H1 (cell line): ENCODE data around the gene KCNH8. TPM values are rescaled to one million over a fixed set of nuclear protein-coding genes. Genes with fewer than 3 reads are reported as not detected.

Experiments used
- CTCF ChIA-PET: fragments of 300-600 bp; sonication (Branson Sonifier 250); formaldehyde crosslinking; loops from one replicate; lab custom pipeline; 2021; ENCODE audit not compliant: partially characterized antibody; lab: Charles Lee
- POLR2A ChIA-PET: fragments of 300-600 bp; sonication (Branson Sonifier 250); formaldehyde crosslinking; loops from one replicate; lab custom pipeline; 2021; ENCODE audit warnings: inconsistent platforms; ENCODE audit not compliant: partially characterized antibody; lab: Charles Lee
- DNase-seq, 2 experiments: peaks; one replicate each; pipeline versions ENCODE4 v3.0.0 to v3.0.0-alpha.2; 2010 to 2022; ENCODE audit warnings: low spot score in 2 of 2, low read depth in 1 of 2, mixed read lengths in 1 of 2
- FAIRE-seq: peaks from 2 replicates; lab custom pipeline; 2011; peaks lifted over from hg19 to GRCh38; lab: Jason Lieb, UNC
- H2AFZ ChIP-seq: 2 replicates; pipeline ENCODE4 v1.8.1; 2012; ENCODE audit warnings: low read length, inconsistent platforms
- H2AK5ac ChIP-seq: 2 replicates; pipeline ENCODE4 v1.6.1; 2013; ENCODE audit warnings: low read depth, low read length
- H2BK120ac ChIP-seq: replicated peaks from 2 replicates; pipeline ENCODE3; 2013; ENCODE audit warnings: low read depth, low read length, inconsistent platforms
- H2BK12ac ChIP-seq: 2 replicates; pipeline ENCODE4 v1.6.1; 2013; ENCODE audit warnings: low read depth, low read length
- H2BK15ac ChIP-seq: 2 replicates; pipeline ENCODE4 v1.6.1; 2013; ENCODE audit warnings: low read length
- H2BK20ac ChIP-seq: 2 replicates; pipeline ENCODE4 v1.6.1; 2013; ENCODE audit warnings: low read length
- H2BK5ac ChIP-seq: 2 replicates; pipeline ENCODE4 v1.6.1; 2013; ENCODE audit warnings: low read depth, low read length
- H3K14ac ChIP-seq: 2 replicates; pipeline ENCODE4 v1.6.1; 2013; ENCODE audit warnings: inconsistent platforms; ENCODE audit not compliant: insufficient read length
- H3K18ac ChIP-seq: 2 replicates; pipeline ENCODE4 v1.6.1; 2013; ENCODE audit warnings: low read length; ENCODE audit errors: extremely low read depth
- H3K23ac ChIP-seq: 2 replicates; pipeline ENCODE4 v1.6.1; 2013; ENCODE audit warnings: inconsistent platforms; ENCODE audit not compliant: insufficient read length
- H3K23me2 ChIP-seq: 2 replicates; pipeline ENCODE4 v1.6.1; 2013; ENCODE audit warnings: low read depth, low read length
- H3K27ac ChIP-seq: 2 replicates; pipeline ENCODE4 v1.6.1; 2011; ENCODE audit warnings: low read depth, low read length, inconsistent platforms
- H3K27me3 ChIP-seq, 4 experiments: replicated peaks in 1 of 4; 1 replicate in 1 of 4; 2 replicates in 3 of 4; pipeline versions ENCODE4 v1.6.1 to v1.8.1; 2011 to 2013; ENCODE audit warnings: low read length in 3 of 4, mild to moderate bottlenecking in 3 of 4, inconsistent platforms in 2 of 4, mixed read lengths in 2 of 4, moderate library complexity in 1 of 4; ENCODE audit not compliant: control insufficient read depth in 3 of 4, insufficient read depth in 3 of 4; ENCODE audit errors: extremely low read depth in 1 of 4
- H3K36me3 ChIP-seq, 4 experiments: 2 replicates each; pipeline versions ENCODE4 v1.6.1 to v1.8.1; 2011 to 2013; ENCODE audit warnings: mild to moderate bottlenecking in 4 of 4, low read length in 3 of 4, moderate library complexity in 2 of 4, control low read depth in 1 of 4, inconsistent platforms in 1 of 4; ENCODE audit not compliant: insufficient read depth in 4 of 4, control insufficient read depth in 2 of 4
- H3K4ac ChIP-seq: replicated peaks from 2 replicates; pipeline ENCODE3; 2013; ENCODE audit warnings: low read length, low read depth, mixed read lengths, inconsistent platforms; ENCODE audit not compliant: insufficient read length
- H3K4me1 ChIP-seq, 4 experiments: replicated peaks in 1 of 4; 1 replicate in 1 of 4; 2 replicates in 3 of 4; pipeline versions ENCODE4 v1.6.1 to v1.8.1; 2011 to 2013; ENCODE audit warnings: low read length in 3 of 4, inconsistent platforms in 2 of 4, mixed read lengths in 1 of 4; ENCODE audit not compliant: insufficient read depth in 4 of 4, control insufficient read depth in 3 of 4
- H3K4me2 ChIP-seq, 2 experiments: 2 replicates each; pipeline versions ENCODE4 v1.6.1 to v1.8.1; 2011 to 2013; ENCODE audit warnings: low read depth in 2 of 2, low read length in 2 of 2, control low read depth in 1 of 2, inconsistent platforms in 1 of 2, mild to moderate bottlenecking in 1 of 2; ENCODE audit not compliant: insufficient read depth in 1 of 2
- H3K4me3 ChIP-seq, 4 experiments: fragments of 200-600, 300-600 bp in 1 of 4; sonication (generic), shearing (Covaris generic), sonication (Bioruptor Twin) in 1 of 4; 2 replicates each; pipeline versions ENCODE4 v1.5.1 to v1.8.1; 2011 to 2016; ENCODE audit warnings: low read length in 4 of 4, low read depth in 3 of 4, control low read depth in 2 of 4, inconsistent platforms in 2 of 4, mild to moderate bottlenecking in 2 of 4, mixed read lengths in 1 of 4, moderate library complexity in 1 of 4; ENCODE audit not compliant: insufficient read depth in 2 of 4; ENCODE audit errors: extremely low read depth in 1 of 4
- H3K56ac ChIP-seq: replicated peaks from 2 replicates; pipeline ENCODE3; 2013; ENCODE audit warnings: low read depth, mild to moderate bottlenecking, mixed read lengths, low read length, inconsistent platforms; ENCODE audit not compliant: insufficient read length
- H3K79me1 ChIP-seq: 2 replicates; pipeline ENCODE4 v1.6.1; 2013; ENCODE audit warnings: low read depth, low read length, control low read depth
- H3K79me2 ChIP-seq, 2 experiments: 2 replicates each; pipeline versions ENCODE4 v1.6.1 to v1.8.1; 2012 to 2013; ENCODE audit warnings: low read length in 2 of 2, mild to moderate bottlenecking in 2 of 2, inconsistent platforms in 1 of 2; ENCODE audit not compliant: insufficient read depth in 2 of 2, control insufficient read depth in 1 of 2
- H3K9ac ChIP-seq, 4 experiments: replicated peaks in 1 of 4; 1 replicate in 1 of 4; 2 replicates in 3 of 4; pipeline versions ENCODE4 v1.6.1 to v1.8.1; 2011 to 2013; ENCODE audit warnings: low read depth in 3 of 4, low read length in 3 of 4, control low read depth in 2 of 4, mild to moderate bottlenecking in 2 of 4, moderate library complexity in 2 of 4, inconsistent platforms in 1 of 4; ENCODE audit errors: extremely low read depth in 1 of 4
- H3K9me3 ChIP-seq, 2 experiments: 2 replicates each; pipeline versions ENCODE4 v1.6.1 to v1.8.1; 2012 to 2013; ENCODE audit warnings: mild to moderate bottlenecking in 2 of 2, moderate library complexity in 2 of 2, control low read depth in 1 of 2, inconsistent platforms in 1 of 2, low read depth in 1 of 2, low read length in 1 of 2, mixed read lengths in 1 of 2; ENCODE audit not compliant: insufficient read depth in 2 of 2
- H4K20me1 ChIP-seq, 2 experiments: replicated peaks in 1 of 2; 2 replicates each; pipeline versions ENCODE3 to v1.8.1; 2011 to 2013; ENCODE audit warnings: inconsistent platforms in 2 of 2, low read length in 2 of 2, mild to moderate bottlenecking in 1 of 2; ENCODE audit not compliant: insufficient read depth in 2 of 2, control insufficient read depth in 1 of 2
- H4K5ac ChIP-seq: 2 replicates; pipeline ENCODE4 v1.6.1; 2013; ENCODE audit warnings: low read length, low read depth, mixed read lengths, inconsistent platforms; ENCODE audit not compliant: insufficient read length
- H4K8ac ChIP-seq: 2 replicates; pipeline ENCODE4 v1.8.0; 2013; ENCODE audit warnings: mild to moderate bottlenecking, moderate library complexity, low read length, inconsistent platforms; ENCODE audit not compliant: insufficient read depth; ENCODE audit errors: extremely low read depth
- H4K91ac ChIP-seq: replicated peaks from 2 replicates; pipeline ENCODE3; 2013; ENCODE audit warnings: low read length, mixed read lengths, inconsistent platforms; ENCODE audit not compliant: insufficient read length
- ATF3 ChIP-seq: IDR thresholded peaks from 2 replicates; pipeline ENCODE4 v1.6.1; 2011; ENCODE audit warnings: low read depth, mild to moderate bottlenecking, low read length; ENCODE audit not compliant: insufficient read depth
- CBX8 ChIP-seq: fragments of 300-800, 300-1000 bp; sonication (generic); IDR thresholded peaks from 2 replicates; pipeline ENCODE4 v1.7.1; 2016; ENCODE audit warnings: low read depth, low read length, borderline replicate concordance
- EP300 ChIP-seq, 2 experiments: IDR thresholded peaks; 1 replicate in 1 of 2; 2 replicates in 1 of 2; pipeline ENCODE4 v1.6.1; 2011 to 2012; ENCODE audit warnings: low read depth in 2 of 2, low read length in 2 of 2, mild to moderate bottlenecking in 2 of 2, borderline replicate concordance in 1 of 2, inconsistent platforms in 1 of 2, moderate library complexity in 1 of 2
- FOSL1 ChIP-seq: IDR thresholded peaks from 2 replicates; pipeline ENCODE4 v1.6.1; 2011; ENCODE audit warnings: mild to moderate bottlenecking, low read depth, low read length, moderate library complexity; ENCODE audit not compliant: insufficient read depth
- MAX ChIP-seq: IDR thresholded peaks from 2 replicates; pipeline ENCODE4 v1.6.1; 2012; ENCODE audit warnings: inconsistent platforms
- NRF1 ChIP-seq: IDR thresholded peaks from 2 replicates; pipeline ENCODE4 v1.6.1; 2011; ENCODE audit warnings: mild to moderate bottlenecking, low read depth, low read length, improper control_type of control experiment
- SIRT6 ChIP-seq: IDR thresholded peaks from one replicate; pipeline ENCODE4 v1.7.1; 2012; ENCODE audit warnings: low read length, inconsistent platforms
- SUZ12 ChIP-seq: fragments of 200-600 bp; sonication (generic); IDR thresholded peaks from 2 replicates; pipeline ENCODE4 v1.6.1; 2012; ENCODE audit warnings: mild to moderate bottlenecking, inconsistent platforms, low read length, moderate library complexity, mixed read lengths
- TAF1 ChIP-seq: IDR thresholded peaks from 2 replicates; pipeline ENCODE4 v1.6.1; 2011; ENCODE audit warnings: mild to moderate bottlenecking, low read depth, low read length
- YY1 ChIP-seq: IDR thresholded peaks from 2 replicates; pipeline ENCODE4 v1.6.1; 2011; ENCODE audit warnings: low read depth, mild to moderate bottlenecking, low read length
- WGBS, 2 experiments: shearing (Covaris generic) in 1 of 2; methylation state at CpG; one replicate each; pipeline versions ENCODE4 v1.1.6 to v1.1.7; 2013 to 2015; ENCODE audit warnings: low lambda C conversion rate in 2 of 2, mixed read lengths in 2 of 2, inconsistent platforms in 1 of 2, low coverage in 1 of 2, missing lambda C conversion rate in 1 of 2; ENCODE audit not compliant: insufficient replicate concordance in 2 of 2, insufficient coverage in 1 of 2, insufficient read length in 1 of 2; ENCODE audit errors: extremely low coverage in 1 of 2, missing lambda C conversion rate in 1 of 2; 5-methylcytosine and 5-hydroxymethylcytosine counted together
- polyA plus RNA-seq, 7 experiments: library from polyadenylated mRNA; depleted of rRNA in 3 of 7; stranded (reverse) in 5 of 7; unstranded in 2 of 7; fragments of >200 nt in 5 of 7; fragments of 200-250 nt in 2 of 7; gene quantifications; 1 replicate in 5 of 7; 2 replicates in 1 of 7; 4 replicates in 1 of 7; pipeline versions ENCODE4 v1.2.1 to v1.2.3, GENCODE V29; 2011 to 2013; ENCODE audit warnings: missing spikeins in 2 of 7, mixed read lengths in 2 of 7
- total RNA-seq: library from RNA; stranded (reverse); fragmentation: NEBNext Ultra II Directional; extraction: Animal tissue kit (Norgen Biotek cat#: 25700); gene quantifications from 2 replicates; pipeline ENCODE4 v1.2.1, GENCODE V29; 2021

KCNH8 gene
- total and polyA plus RNA-seq, 2 of the 8 experiments (the other 6 are each of a cell fraction or from before 2014, with no cell fraction given): 2.2 to 2.4 TPM

GRCh38 chr3:19436746-19437145 lies 288.4 kb downstream of the KCNH8 start:
- H3K27me3 ChIP-seq: no peaks in the 10 kb centered on the region
- POLR2A ChIA-PET: no interaction called here
- H3K4ac ChIP-seq: no peak overlapping the region
- H2BK15ac ChIP-seq: no peak overlapping the region
- H2BK120ac ChIP-seq: no peak overlapping the region
- no peak for DNase-seq
- H3K4me2 ChIP-seq: no peak overlapping the region
- no peaks in the 10 kb centered on the region; a peak in 1 of 7 replicates for H3K4me1 ChIP-seq
- no peak overlapping the region for H2BK5ac ChIP-seq
- no peak overlapping the region for H2BK12ac ChIP-seq
- no peaks in the 10 kb centered on the region for H3K36me3 ChIP-seq
- H4K5ac ChIP-seq: no peak overlapping the region
- no peaks in the 10 kb centered on the region for H3K79me1 ChIP-seq
- H4K91ac ChIP-seq: no peak overlapping the region
- no peak overlapping the region for H3K56ac ChIP-seq
- H3K27ac ChIP-seq: no peak overlapping the region
- TF ChIP-seq FOSL1 (no peak), CBX8 (no peak), NRF1 (no peak), YY1 (no peak), TAF1 (no peak), SIRT6 (no peak), EP300 (IDR thresholded peaks at IDR 0.05; ENCODE audit: borderline replicate concordance in 1 of 2, low read depth in 2 of 2, low read length in 2 of 2) (no peak), MAX (no peak), ATF3 (no peak), SUZ12 (no peak)
- H4K8ac ChIP-seq: no peak overlapping the region
- H3K79me2 ChIP-seq: no peaks in the 10 kb centered on the region
- H3K23me2 ChIP-seq: no peaks in the 10 kb centered on the region
- FAIRE-seq: no peak
- no peak overlapping the region for H3K4me3 ChIP-seq
- no peak overlapping the region for H3K23ac ChIP-seq
- no peak overlapping the region for H3K14ac ChIP-seq
- no peak overlapping the region for H3K9ac ChIP-seq
- no peak overlapping the region for H2AK5ac ChIP-seq
- no peaks in the 10 kb centered on the region for H4K20me1 ChIP-seq
- no peaks in the 10 kb centered on the region for H3K9me3 ChIP-seq
- H2BK20ac ChIP-seq: no peak overlapping the region
- no peak overlapping the region for H3K18ac ChIP-seq
- no peak overlapping the region for H2AFZ ChIP-seq
- CTCF ChIA-PET: interaction anchor here (1.1 to 1.5 kb wide), 2 partner anchors 16 to 47 kb away, joined by 3 to 4 read pairs; no protein-coding TSS in a partner anchor
- 78% methylated on average over 1 of the region's 1 CpG; no CpG with 5 or more reads in 1 of the 2 experiments for WGBS, 2 experiments
